Right lobe of liver (tissue), 6 donors: ENCODE data around the gene ZBTB43. TPM values are rescaled to one million over a fixed set of nuclear protein-coding genes. Genes with fewer than 3 reads are reported as not detected.

ENCODE experiments used
- ATAC-seq, 4 donors: fragments of 200-7000 bp; cut with Tn5 transposase; one replicate each; pipeline ENCODE4 v1.9.1; 2020; ENCODE audit warnings: mild to moderate bottlenecking in 4 of 4, moderate library complexity in 4 of 4
- DNase-seq, 3 donors: peaks; one replicate each; pipeline ENCODE4 v3.0.0-alpha.2; 2020
- H3K27ac ChIP-seq, 3 donors: fragments of 200-600 bp; one replicate each; pipeline ENCODE4 v1.8.0; 2022
- H3K27me3 ChIP-seq, 2 donors: fragments of 200-600 bp; one replicate each; pipeline ENCODE4 v1.8.0; 2022
- H3K36me3 ChIP-seq, 4 donors: fragments of 200-600 bp; sonication (generic) in 1 of 4; one replicate each; pipeline versions ENCODE4 v1.5.1 to v1.8.0; 2017 to 2022; ENCODE audit warnings: control low read depth in 1 of 4
- H3K4me1 ChIP-seq, 4 donors: fragments of 200-600 bp; sonication (generic) in 1 of 4; one replicate each; pipeline versions ENCODE4 v1.5.1 to v1.8.0; 2017 to 2022; ENCODE audit warnings: control low read depth in 1 of 4
- H3K4me3 ChIP-seq, 3 donors: fragments of 200-600 bp; one replicate each; pipeline ENCODE4 v1.8.0; 2022
- H3K9me3 ChIP-seq, 4 donors: fragments of 200-600 bp; sonication (generic) in 1 of 4; one replicate each; pipeline versions ENCODE4 v1.5.1 to v1.8.0; 2017 to 2022; ENCODE audit warnings: control low read depth in 1 of 4
- POLR2A ChIP-seq: fragments of 450-650 bp; IDR thresholded peaks from one replicate; pipeline ENCODE4 v1.6.1; 2017; ENCODE audit warnings: antibody characterized with exemption, mild to moderate bottlenecking
- WGBS: methylation state at CpG from one replicate; pipeline ENCODE4 v1.1.6; 2018; ENCODE audit warnings: low coverage, low lambda C conversion rate; ENCODE audit not compliant: insufficient coverage; ENCODE audit errors: missing lambda C conversion rate; 5-methylcytosine and 5-hydroxymethylcytosine counted together
- intact Hi-C, 2 donors: fragments of 100-400 bp; cut with DNase I; formaldehyde crosslinking; loops; one replicate each; pipeline versions ENCODE4 v1.11.2 to v1.14.1; 2022
- total RNA-seq, 6 experiments: library from RNA; depleted of rRNA in 2 of 6; stranded (reverse); fragments of >200 nt in 2 of 6; fragmentation: NEBNext Ultra II Directional in 3 of 6; extraction: Animal tissue kit (Norgen Biotek cat#: 25700) in 3 of 6; gene quantifications; one replicate each; pipeline versions ENCODE4 v1.1.0 to v1.2.4, GENCODE V29; 2016 to 2023
- TF ChIP-seq, protein P1 (sequence below), 4 donors: fragments of 200-600 bp in 3 of 4; fragments of 450-650 bp in 1 of 4; IDR thresholded peaks; one replicate each; pipeline versions ENCODE4 v1.5.1 to v1.8.0; 2016 to 2022; ENCODE audit warnings: antibody characterized with exemption in 4 of 4, mild to moderate bottlenecking in 2 of 4
- donor health status: DM: no; HTN: yes; CAD: no.
- donor health status: DM: no; HTN: no; CAD: no.
- donor health status: DM: no; HTN: no; CAD: no.
- donor health status: DM: no; HTN: yes; CAD: no.
- donor health status: DM: no; HTN: yes; CAD: no.

Gene ZBTB43
- total RNA-seq, 6 experiments from 2014 or later, result 4.8 to 14.5 (median 9.9) TPM

DNA sequence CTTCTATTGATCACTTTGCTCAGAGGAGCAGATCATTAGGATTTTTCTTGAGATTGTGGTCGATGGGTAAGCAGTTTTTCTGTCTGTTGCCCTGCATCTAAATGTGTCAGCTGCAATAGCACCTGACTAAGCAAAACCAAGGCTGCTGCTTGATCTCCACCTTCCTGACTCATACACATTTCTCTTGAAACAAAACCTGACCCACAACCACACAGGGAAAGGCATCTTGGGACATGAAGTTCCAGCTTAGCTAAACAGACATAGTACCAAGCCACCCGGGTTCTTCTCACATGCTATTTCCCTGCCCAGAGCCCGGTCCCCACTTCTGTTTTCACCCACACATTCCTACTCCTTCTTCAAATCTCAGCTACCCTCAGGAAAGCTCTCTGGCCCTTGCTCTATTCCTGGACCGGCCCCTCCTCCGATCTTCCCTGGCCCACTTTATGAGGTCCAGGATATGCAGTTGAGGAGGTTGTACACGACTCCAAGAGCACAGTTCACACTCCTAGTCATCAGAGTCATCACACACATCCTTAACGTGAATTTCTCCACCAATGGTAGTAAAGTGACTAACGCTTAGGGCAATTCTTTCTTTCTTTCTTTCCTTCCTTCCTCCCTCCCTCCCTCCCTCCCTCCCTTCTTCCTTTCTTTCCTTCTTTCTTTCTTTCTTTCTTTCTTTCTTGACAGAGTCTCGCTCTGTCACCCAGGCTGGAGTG lies 16.0 kb upstream of the ZBTB43 start:
- 57% methylated on average over 9 of the region's 9 CpGs for WGBS
- ATAC-seq (no peak), DNase-seq (no peak)
- Histone ChIP-seq H3K4me1 (peaks cover 0 to 25% (median 6%) of the 10 kb centered on the region in 4 donors), H3K27me3 (no peaks in the 10 kb centered on the region), H3K9me3 (no peaks in the 10 kb centered on the region), H3K27ac (no peak overlapping the region), H3K4me3 (no peak overlapping the region), H3K36me3 (no peaks in the 10 kb centered on the region)
- no peak for TF ChIP-seq POLR2A
- TF ChIP-seq, protein P1, sequence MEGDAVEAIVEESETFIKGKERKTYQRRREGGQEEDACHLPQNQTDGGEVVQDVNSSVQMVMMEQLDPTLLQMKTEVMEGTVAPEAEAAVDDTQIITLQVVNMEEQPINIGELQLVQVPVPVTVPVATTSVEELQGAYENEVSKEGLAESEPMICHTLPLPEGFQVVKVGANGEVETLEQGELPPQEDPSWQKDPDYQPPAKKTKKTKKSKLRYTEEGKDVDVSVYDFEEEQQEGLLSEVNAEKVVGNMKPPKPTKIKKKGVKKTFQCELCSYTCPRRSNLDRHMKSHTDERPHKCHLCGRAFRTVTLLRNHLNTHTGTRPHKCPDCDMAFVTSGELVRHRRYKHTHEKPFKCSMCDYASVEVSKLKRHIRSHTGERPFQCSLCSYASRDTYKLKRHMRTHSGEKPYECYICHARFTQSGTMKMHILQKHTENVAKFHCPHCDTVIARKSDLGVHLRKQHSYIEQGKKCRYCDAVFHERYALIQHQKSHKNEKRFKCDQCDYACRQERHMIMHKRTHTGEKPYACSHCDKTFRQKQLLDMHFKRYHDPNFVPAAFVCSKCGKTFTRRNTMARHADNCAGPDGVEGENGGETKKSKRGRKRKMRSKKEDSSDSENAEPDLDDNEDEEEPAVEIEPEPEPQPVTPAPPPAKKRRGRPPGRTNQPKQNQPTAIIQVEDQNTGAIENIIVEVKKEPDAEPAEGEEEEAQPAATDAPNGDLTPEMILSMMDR (IDR thresholded peaks at IDR 0.05), result no peak
- intact Hi-C loops, result no loop called here

DNA sequence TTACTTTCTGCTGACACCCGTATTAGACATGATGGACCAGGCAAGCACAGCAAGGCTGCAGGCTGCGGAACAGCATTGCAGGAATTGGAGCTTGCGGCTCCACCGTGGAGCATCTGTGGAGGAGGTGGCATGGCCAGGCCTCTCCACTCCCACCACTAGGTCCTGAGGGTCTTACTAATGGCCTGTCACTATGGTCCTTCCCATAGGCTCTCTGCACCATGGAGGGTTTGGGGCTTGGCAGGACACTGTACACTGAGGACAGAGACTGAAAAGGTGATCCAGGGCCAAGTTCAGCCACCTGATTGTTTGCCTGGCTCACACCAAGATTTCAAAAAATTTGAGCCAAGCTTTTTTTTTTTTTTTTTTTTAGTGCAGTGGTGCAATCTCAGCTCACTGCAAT lies 14.3 kb upstream of the ZBTB43 start:
- no peak overlapping the region for H3K4me3 ChIP-seq
- ATAC-seq, result peak; percentile 76 to 91 (median 86)
- no peaks in the 10 kb centered on the region for H3K36me3 ChIP-seq
- no peaks in the 10 kb centered on the region for H3K9me3 ChIP-seq
- peak overlapping the region in 1 of 3 donors; percentile 60 for H3K27ac ChIP-seq
- intact Hi-C loops, result no loop called here
- no peaks in the 10 kb centered on the region for H3K27me3 ChIP-seq
- 27% methylated on average over 1 of the region's 4 CpGs for whole genome bisulfite sequencing
- peak in 2 of 3 donors; percentile 63 to 76 for DNase-seq
- H3K4me1 ChIP-seq, result peaks cover 0 to 25% (median 6%) of the 10 kb centered on the region in 4 donors
- TF ChIP-seq, protein P1 (IDR thresholded peaks at IDR 0.05), result no peak
- no peak for TF ChIP-seq POLR2A

GRCh38 chr9:126791406-126792230 lies 13.2 kb upstream of the ZBTB43 start:
- Histone ChIP-seq H3K4me3 (no peak overlapping the region), H3K27me3 (no peaks in the 10 kb centered on the region), H3K27ac (peak overlapping the region in 1 of 3 donors; percentile 60), H3K4me1 (peaks cover 0 to 25% (median 6%) of the 10 kb centered on the region in 4 donors), H3K36me3 (no peaks in the 10 kb centered on the region), H3K9me3 (no peaks in the 10 kb centered on the region)
- DNase-seq (no peak), ATAC-seq (peak in 3 of 4 donors; percentile 49 to 67 (median 59))
- intact Hi-C loops, result no loop called here
- no peak for TF ChIP-seq POLR2A
- TF ChIP-seq, protein P1 (IDR thresholded peaks at IDR 0.05), result no peak
- WGBS, result 61% methylated on average over 7 of the region's 9 CpGs

DNA sequence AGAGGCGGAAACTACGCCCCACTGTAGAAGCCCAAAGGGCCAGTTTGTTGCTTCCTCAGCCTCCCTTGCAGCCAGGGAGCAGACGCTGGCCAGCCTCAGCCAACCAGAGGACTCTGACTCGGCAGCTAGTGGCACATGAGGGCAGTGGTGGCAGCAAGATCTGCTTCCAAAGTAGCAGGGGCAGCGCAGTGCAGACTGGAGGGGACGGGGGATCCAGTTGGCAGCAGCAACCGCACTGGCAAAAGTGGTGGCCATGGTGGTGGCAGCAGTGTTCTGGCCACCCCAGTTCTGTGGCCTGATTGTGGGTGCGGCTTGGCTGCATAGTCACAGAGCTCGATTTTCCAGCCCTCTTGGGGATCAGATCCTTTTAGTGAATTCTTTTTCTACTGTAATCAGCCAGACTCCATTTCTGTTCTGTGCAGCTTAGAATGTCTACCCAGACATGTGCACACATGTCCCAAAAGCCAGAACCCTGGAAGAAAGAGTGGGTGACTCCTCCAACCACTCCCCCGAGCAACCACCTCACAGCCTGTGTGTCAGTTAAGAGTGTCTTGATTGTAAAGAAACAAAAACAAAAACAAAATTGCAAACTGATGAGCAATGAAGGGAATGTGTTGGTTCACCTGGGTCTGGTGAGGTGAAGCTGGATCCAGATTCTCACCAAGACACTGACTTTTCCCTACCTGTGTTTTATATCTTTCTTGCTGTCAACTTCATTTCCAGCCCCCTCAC lies 11.0 kb upstream of the ZBTB43 start:
- DNase-seq (no peak), ATAC-seq (no peak)
- TF ChIP-seq POLR2A, result no peak
- TF ChIP-seq, protein P1 (IDR thresholded peaks at IDR 0.05), result no peak
- intact Hi-C loops, result no loop called here
- no peak overlapping the region for H3K4me3 ChIP-seq
- H3K36me3 ChIP-seq, result no peaks in the 10 kb centered on the region
- no peaks in the 10 kb centered on the region for H3K9me3 ChIP-seq
- H3K27ac ChIP-seq, result no peak overlapping the region
- H3K27me3 ChIP-seq, result no peaks in the 10 kb centered on the region
- peaks cover 0 to 25% (median 6%) of the 10 kb centered on the region in 4 donors for H3K4me1 ChIP-seq
- WGBS, result 81% methylated on average over 3 of the region's 10 CpGs
